Naive thymus-derived CD8-positive, alpha-beta T cell (primary cell): Measurements from ENCODE around the gene GPX4. TPM values are rescaled to one million over a fixed set of nuclear protein-coding genes. Genes with fewer than 3 reads are reported as not detected.
"Not testable (repeated sequence)": the region's sequence is repeated elsewhere in the genome, so short reads cannot be mapped to it uniquely, and the experiment has no call there.

Experiments
- ATAC-seq, 2 donors: fragments of 150-1000 bp; cut with Tn5 transposase in 1 of 2; sonication (Bioruptor Pico), chemical (Tn5 transposase) in 1 of 2; 1 replicate in 1 of 2; 2 replicates in 1 of 2; pipeline ENCODE4 v1.10.0; 2021; ENCODE audit warnings: mild to moderate bottlenecking in 2 of 2, moderate library complexity in 2 of 2
- POLR2A ChIA-PET: fragments of 350-600 bp; sonication (Branson Sonifier 250); formaldehyde crosslinking; loops from one replicate; lab custom pipeline; 2021; ENCODE audit warnings: antibody characterized with exemption; lab: Charles Lee
- DNase-seq, 10 donors: peaks; one replicate each; pipeline versions ENCODE4 v3.0.0 to v3.0.0-alpha.2; 2020 to 2022
- H3K27ac Mint-ChIP-seq, 10 donors: one replicate each; pipeline ENCODE4 v1.8.0; 2020 to 2022; ENCODE audit warnings: mild to moderate bottlenecking in 10 of 10, mixed read lengths in 10 of 10, moderate library complexity in 4 of 10, inconsistent platforms in 1 of 10
- H3K27me3 Mint-ChIP-seq, 5 donors: one replicate each; pipeline ENCODE4 v1.8.0; 2021 to 2022; ENCODE audit warnings: mixed read lengths in 5 of 5
- H3K36me3 Mint-ChIP-seq, 3 donors: one replicate each; pipeline ENCODE4 v1.8.0; 2020 to 2022; ENCODE audit warnings: mixed read lengths in 3 of 3, mild to moderate bottlenecking in 2 of 3, inconsistent platforms in 1 of 3
- H3K4me1 Mint-ChIP-seq, 4 donors: one replicate each; pipeline ENCODE4 v1.8.0; 2021 to 2022; ENCODE audit warnings: mixed read lengths in 4 of 4
- H3K4me3 Mint-ChIP-seq, 10 donors: one replicate each; pipeline ENCODE4 v1.8.0; 2020 to 2022; ENCODE audit warnings: mild to moderate bottlenecking in 10 of 10, mixed read lengths in 10 of 10, moderate library complexity in 6 of 10, inconsistent platforms in 1 of 10
- H3K9me3 Mint-ChIP-seq, 9 donors: one replicate each; pipeline ENCODE4 v1.8.0; 2020 to 2022; ENCODE audit warnings: mixed read lengths in 9 of 9, mild to moderate bottlenecking in 3 of 9, inconsistent platforms in 1 of 9, moderate library complexity in 1 of 9
- polyA plus RNA-seq, 3 donors: library from polyadenylated mRNA; unstranded; fragments of 300-500 nt; fragmentation: Illumina TruSeq; gene quantifications; one replicate each; pipeline ENCODE4 v1.2.3, GENCODE V29; 2021
- total RNA-seq, 8 experiments: library from RNA in 2 of 8; stranded (reverse) in 2 of 8; gene quantifications; one replicate each; pipeline ENCODE4 v1.2.3 and lab custom pipeline; 2021 to 2026

Gene GPX4
- total and polyA plus RNA-seq, 5 experiments from 2014 or later = 207 to 465 (median 370) TPM

DNA sequence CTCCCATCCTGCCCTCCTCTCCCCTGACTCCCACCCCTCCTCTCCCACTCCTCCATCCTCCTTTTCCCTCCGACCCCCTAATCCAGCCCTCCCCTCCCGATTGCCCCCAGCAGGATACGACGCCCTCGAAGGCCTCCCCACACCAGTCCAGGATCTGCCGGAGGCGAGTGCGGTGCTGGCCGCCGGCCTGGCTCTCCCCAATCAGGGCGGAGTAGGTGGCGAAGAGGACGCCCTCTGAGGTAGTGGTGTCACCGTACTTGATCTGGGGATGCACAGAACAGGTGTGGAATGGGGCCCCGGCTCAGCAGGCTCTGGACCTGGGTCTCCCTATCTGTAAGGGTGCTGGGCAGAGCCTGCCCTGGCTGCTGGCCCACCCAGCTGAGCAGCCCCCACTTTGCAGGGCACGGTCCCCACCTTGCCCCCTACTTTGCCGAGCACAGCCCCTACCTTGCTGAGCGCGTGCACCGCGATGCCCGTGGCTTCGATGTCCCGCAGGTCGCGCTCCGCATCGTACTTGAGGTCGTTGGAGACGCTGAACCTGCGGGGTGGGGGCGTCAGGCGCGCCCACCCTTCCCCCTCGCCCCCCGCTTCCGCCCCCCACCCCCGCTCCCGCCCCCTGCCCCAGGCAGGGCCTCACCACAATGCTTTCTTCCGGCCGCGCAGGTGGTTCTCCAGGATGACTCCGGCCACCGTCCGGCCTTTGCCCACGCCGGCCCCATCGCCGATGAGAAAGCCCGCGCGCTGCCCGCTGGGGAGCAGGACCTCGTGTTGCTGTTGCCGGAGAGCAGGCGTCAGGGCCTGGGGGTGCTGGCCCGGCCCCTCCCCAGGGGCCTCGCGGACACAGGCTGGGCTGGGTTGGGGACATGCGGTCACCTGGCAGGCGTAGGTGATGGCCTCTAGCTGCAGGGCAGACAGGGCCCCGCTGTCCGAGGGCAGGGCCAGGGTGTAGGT, 18.5 kb downstream of the GPX4 start:
- POLR2A ChIA-PET = interaction anchor here (1.6 kb wide), 1 partner anchor 11 kb away, joined by 3 read pairs; no protein-coding TSS in a partner anchor
- Mint-ChIP-seq H3K9me3 (no peaks in the 10 kb centered on the region), H3K27me3 (no peaks in the 10 kb centered on the region), H3K27ac (peak overlapping the region in 2 of 10 donors; percentile 41 to 82), H3K4me1 (peaks cover 0 to 5% (median 2%) of the 10 kb centered on the region in 4 donors), H3K36me3 (peaks cover 0 to 57% (median 3%) of the 10 kb centered on the region in 3 donors), H3K4me3 (peak overlapping the region in 1 of 10 donors; percentile 36)
- DNase-seq = no peak
- no peak for ATAC-seq

DNA sequence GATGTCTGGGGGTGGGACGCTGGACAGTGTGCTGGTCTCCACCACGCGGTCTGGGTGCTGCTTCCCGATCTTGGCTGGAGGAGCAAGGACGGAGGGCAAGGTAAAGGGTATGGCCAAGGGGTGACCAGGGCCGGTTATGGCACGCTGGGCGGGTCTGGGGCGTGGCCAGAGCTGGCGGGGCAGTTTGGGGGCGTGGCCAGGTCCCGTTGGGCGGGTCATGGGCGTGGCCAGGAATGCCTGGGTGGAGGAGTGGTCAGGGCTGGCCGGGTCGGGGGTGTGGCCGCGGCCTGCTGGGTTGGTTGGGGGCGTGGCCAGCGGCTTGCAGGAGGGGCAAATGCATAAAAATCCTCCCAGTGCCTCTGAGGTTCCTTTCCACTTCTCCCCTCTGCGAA, 19.2 kb downstream of the GPX4 start:
- Mint-ChIP-seq H3K4me3 (peak overlapping the region in 1 of 10 donors; percentile 36), H3K36me3 (peaks cover 0 to 54% (median 3%) of the 10 kb centered on the region in 3 donors), H3K4me1 (peaks cover 0 to 9% (median 3%) of the 10 kb centered on the region in 4 donors), H3K9me3 (no peaks in the 10 kb centered on the region), H3K27me3 (no peaks in the 10 kb centered on the region), H3K27ac (peak overlapping the region in 2 of 10 donors; percentile 41 to 82)
- no peak for DNase-seq
- POLR2A ChIA-PET = interaction anchor here (1.3 to 1.6 kb wide), 3 partner anchors 12 to 146 kb away, joined by 3 read pairs; partner anchors contain the start of genes CIRBP and GPX4
- no peak for ATAC-seq

DNA sequence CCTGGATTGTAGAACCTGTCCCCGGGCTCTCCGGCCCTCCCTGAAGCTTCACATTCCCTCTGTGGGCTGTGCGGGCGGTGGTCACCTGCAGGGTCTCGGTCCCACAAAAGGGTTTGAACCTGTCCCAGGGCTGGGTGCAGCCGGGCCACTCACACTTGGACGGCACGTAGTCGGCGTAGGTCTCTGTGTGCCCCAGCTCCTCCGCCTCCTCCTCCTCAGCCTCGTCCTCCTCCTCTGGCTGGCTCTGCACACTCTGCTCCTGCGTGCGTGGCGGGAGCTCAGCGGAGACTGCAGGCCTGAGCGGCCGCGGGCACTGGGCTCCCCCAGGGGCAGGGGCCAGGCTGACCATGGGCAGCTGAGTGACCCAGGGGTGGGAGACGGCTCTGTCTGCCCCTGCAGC, 19.6 kb downstream of the GPX4 start:
- Mint-ChIP-seq H3K4me1 (peaks cover 0 to 9% (median 3%) of the 10 kb centered on the region in 4 donors), H3K27me3 (no peaks in the 10 kb centered on the region), H3K36me3 (peaks cover 0 to 51% (median 3%) of the 10 kb centered on the region in 3 donors), H3K4me3 (no peak overlapping the region), H3K27ac (no peak overlapping the region), H3K9me3 (no peaks in the 10 kb centered on the region)
- POLR2A ChIA-PET = interaction anchor here (0.5 to 1.6 kb wide), 4 partner anchors 12 to 146 kb away, joined by 3 to 7 read pairs (median 3); partner anchors contain the start of genes CIRBP and GPX4
- ATAC-seq (no peak), DNase-seq (no peak)

DNA sequence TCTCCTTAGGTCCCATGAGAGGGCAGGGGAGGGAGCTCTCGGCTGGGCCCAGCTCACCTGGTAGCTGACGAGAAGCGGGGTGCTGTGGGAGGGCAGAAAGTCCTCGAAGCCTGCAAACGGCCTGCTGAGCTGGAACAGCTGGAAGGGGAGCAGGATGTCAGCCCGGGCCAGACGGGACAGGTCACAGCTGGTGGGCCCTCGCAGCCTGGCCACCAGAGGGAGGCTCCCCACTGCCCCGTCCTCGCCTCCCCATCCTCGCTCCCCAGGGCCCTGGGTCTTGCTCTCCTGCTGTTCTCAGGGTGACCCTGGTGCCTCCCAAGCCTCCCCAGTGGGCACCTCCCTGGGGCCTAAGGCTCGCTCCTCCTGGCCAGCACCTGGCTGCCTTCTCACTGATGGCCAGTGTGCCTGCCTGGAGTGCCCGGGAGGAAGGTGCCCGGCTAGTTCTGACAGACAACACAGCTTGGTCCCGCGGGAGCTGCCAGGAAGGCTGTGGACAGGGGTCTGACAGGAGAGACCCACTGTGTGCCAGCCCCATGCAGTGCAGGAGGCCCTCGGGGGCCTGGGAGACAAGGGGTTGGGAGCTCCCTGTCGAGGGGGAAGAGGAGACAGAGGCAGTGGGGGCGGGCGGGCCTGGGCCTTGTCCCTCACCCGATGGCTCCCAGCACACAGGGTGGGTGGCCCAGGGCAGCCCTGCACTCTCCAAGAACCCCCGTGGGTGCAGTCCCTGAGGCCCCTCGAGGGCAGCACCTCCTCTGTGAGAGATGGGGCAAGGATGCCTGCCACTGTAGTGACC, 20.3 kb downstream of the GPX4 start:
- Mint-ChIP-seq H3K27ac (no peak overlapping the region), H3K27me3 (no peaks in the 10 kb centered on the region), H3K4me3 (no peak overlapping the region), H3K9me3 (no peaks in the 10 kb centered on the region), H3K36me3 (peaks cover 0 to 44% (median 3%) of the 10 kb centered on the region in 3 donors), H3K4me1 (peaks cover 0 to 11% (median 3%) of the 10 kb centered on the region in 4 donors)
- no peak for ATAC-seq
- POLR2A ChIA-PET = interaction anchor here (0.5 to 1.6 kb wide), 4 partner anchors 13 to 145 kb away, joined by 3 to 7 read pairs (median 3); partner anchors contain the start of genes CIRBP and GPX4
- no peak for DNase-seq

DNA sequence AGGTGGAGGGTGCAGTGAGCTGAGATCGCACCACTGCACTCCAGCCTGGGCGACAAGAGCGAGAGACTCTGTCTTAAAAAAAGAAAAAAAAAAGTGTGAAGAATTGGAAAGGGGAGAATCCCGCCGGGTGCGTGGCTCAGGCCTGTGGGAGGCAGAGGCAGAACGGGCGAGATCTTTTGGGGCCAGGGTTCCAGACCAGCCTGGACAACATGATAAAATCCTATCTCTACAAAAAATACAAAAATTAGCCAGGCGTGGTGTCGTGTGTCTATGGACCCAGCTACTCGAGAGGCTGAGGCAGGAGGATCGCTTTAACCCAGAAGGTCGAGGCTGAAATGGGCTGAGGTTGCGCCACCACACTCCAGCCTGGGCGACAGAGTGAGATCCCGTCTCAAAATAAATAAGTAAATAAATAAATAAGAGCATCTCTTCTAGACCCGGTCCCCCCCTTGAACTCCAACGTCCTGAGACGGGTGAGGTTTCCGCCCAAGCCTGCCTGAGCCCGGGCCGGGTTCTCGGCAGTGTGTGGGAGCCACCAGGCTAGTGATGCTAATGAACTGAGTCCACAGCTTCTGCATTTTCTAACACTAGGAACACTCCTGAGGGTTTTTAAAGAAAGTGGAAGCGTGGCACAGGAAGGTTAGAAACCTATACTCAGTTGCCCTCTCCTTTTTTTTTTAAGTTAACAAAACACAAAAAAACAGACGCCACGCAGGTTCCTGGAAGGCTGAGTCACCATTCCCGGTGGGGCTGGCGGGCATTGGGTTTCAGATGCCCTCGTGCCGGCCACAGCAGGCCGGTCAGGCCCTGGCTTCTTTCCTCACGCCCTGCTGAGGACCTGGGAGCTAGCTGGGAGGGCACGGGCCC, 22.0 kb downstream of the GPX4 start:
- no peak overlapping the region for H3K4me3 Mint-ChIP-seq
- POLR2A ChIA-PET = interaction anchor here (0.6 to 0.9 kb wide), 4 partner anchors 9 to 32 kb away, joined by 3 read pairs; no protein-coding TSS in a partner anchor
- peaks cover 0 to 34% (median 3%) of the 10 kb centered on the region in 3 donors for H3K36me3 Mint-ChIP-seq
- peaks cover 2 to 27% (median 16%) of the 10 kb centered on the region in 4 donors for H3K4me1 Mint-ChIP-seq
- DNase-seq (no peak), ATAC-seq (no peak)
- H3K27me3 Mint-ChIP-seq = no peaks in the 10 kb centered on the region
- H3K9me3 Mint-ChIP-seq = no peaks in the 10 kb centered on the region
- H3K27ac Mint-ChIP-seq = peak overlapping the region in 3 of 10 donors; percentile 29 to 47 (median 38)

DNA sequence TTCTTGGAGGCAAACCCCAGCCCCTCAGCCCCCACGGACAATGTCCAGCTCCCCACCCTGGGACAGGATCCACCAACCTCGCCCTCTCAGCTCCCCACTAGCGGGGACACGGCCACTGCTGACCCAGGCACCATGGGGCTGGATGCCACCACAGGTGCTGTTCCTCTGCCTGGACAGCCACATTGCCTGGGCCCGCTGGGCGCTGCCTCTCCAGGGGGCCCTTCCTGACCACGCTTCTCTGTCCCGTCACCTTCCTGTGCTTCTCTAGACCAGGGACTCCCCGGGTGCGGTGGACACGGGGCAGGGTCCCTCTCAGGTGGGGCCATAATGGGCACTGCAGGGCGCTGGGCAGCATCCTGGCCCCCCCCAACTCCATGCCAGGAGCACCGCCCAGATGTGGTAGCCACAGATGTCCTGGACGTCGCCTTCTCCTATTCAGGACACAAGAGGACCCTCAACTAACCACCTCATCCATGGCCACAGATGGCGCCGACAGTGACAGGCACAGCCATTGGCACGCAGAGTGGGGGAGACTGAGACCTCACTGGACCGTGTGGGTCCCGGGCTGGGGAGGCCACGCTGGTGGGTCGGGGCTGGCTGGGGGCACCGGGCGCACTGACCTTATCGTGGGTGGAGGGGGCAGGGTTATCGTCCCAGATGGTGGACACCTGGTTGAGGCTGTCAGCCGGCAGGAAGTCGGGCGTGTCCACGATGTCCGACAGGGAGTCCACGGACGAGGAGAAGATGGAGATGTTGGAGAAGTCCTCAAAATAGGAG, 23.4 kb downstream of the GPX4 start:
- Mint-ChIP-seq H3K27me3 (no peaks in the 10 kb centered on the region), H3K4me3 (peak overlapping the region in 2 of 10 donors; percentile 34 to 36), H3K36me3 (peaks cover 0 to 25% (median 3%) of the 10 kb centered on the region in 3 donors), H3K27ac (no peak overlapping the region), H3K4me1 (peaks cover 4 to 30% (median 19%) of the 10 kb centered on the region in 4 donors), H3K9me3 (no peaks in the 10 kb centered on the region)
- no peak for ATAC-seq
- DNase-seq = no peak
- POLR2A ChIA-PET = interaction anchor here (0.8 to 1.6 kb wide), 2 partner anchors 14 to 22 kb away, joined by 3 read pairs; no protein-coding TSS in a partner anchor

DNA sequence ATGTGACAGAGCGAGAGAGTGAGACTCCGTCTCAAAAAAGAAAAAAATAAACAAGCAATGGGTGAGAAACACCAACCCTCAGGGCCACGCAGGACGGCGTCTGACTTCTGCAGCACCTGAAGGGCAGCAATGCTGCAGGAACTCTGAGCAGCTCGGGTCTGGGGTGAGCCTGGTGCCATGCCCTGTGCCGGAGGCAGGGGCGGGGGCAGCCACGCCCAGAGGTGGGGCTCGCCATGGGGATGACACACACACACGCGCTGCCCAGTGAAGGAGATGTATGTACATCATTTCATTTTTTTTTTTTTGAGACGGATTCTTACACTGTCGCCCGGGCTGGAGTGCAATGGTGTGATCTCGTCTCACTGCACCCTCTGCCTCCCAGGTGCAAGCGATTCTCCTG, 24.3 kb downstream of the GPX4 start:
- Mint-ChIP-seq H3K36me3 (peaks cover 0 to 22% (median 3%) of the 10 kb centered on the region in 3 donors), H3K27ac (peak overlapping the region in 2 of 10 donors; percentile 24 to 84), H3K4me1 (peaks cover 4 to 34% (median 21%) of the 10 kb centered on the region in 4 donors), H3K9me3 (no peaks in the 10 kb centered on the region), H3K4me3 (peak overlapping the region in 2 of 10 donors; percentile 19 to 36), H3K27me3 (no peaks in the 10 kb centered on the region)
- ATAC-seq (no peak), DNase-seq (no peak)
- POLR2A ChIA-PET = interaction anchor here (0.5 to 1.6 kb wide), 2 partner anchors 23 to 119 kb away, joined by 3 read pairs; no protein-coding TSS in a partner anchor

DNA sequence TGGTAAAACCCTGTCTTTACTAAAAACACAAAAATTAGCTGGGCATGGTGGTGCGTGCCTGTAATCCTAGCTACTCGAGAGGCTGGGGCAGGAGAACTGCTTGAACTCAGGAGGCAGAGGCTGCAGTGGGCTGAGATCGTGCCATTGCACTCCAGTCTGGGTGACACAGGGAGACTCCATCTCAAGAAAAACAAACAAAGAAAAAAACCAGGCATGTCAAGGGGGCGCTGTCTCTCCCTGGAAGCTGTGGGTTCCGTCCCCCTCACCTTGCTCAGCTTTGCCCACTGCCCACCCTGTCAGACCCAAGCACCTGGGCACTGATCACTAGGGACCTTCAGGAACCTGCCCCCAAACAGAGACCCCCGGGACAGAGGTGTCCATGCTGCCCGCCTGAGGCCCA, 25.3 kb downstream of the GPX4 start:
- not testable (repeated sequence) for ATAC-seq, DNase-seq, H3K27me3 Mint-ChIP-seq, H3K9me3 Mint-ChIP-seq
- Mint-ChIP-seq H3K36me3 (peaks cover 0 to 22% (median 3%) of the 10 kb centered on the region in 3 donors), H3K4me3 (peak overlapping the region in 2 of 10 donors; percentile 33 to 56), H3K4me1 (peaks cover 6 to 39% (median 28%) of the 10 kb centered on the region in 4 donors), H3K27ac (peak overlapping the region in 6 of 10 donors; percentile 27 to 74 (median 49))
- POLR2A ChIA-PET = interaction anchor here (0.6 to 1.6 kb wide), 3 partner anchors 24 to 312 kb away, joined by 3 to 4 read pairs (median 3); no protein-coding TSS in a partner anchor

DNA sequence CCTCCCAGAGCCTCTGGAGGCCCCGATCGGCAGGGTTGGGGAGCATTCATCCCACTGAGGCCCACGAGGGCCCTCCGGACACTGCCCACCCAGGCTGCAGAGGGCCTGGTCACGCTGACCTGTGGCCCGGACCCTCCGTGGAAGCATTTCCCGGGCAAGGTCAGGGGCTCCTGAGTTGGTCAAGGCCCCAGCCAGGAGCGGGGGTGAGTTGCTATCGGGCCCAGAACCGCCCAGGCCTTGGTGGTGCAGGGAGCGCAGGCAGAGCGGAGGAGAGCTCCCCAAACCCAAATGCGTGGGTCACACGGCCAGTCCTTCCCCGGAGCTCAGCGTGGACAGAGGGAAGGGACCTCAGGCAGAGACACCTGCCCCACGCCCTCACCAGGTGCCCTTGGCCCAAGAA, 25.7 kb downstream of the GPX4 start:
- POLR2A ChIA-PET = no interaction called here
- peak overlapping the region in 3 of 10 donors; percentile 74 to 94 (median 93) for H3K27ac Mint-ChIP-seq
- no peaks in the 10 kb centered on the region for H3K9me3 Mint-ChIP-seq
- peaks cover 0 to 20% (median 3%) of the 10 kb centered on the region in 3 donors for H3K36me3 Mint-ChIP-seq
- peak overlapping the region in 8 of 10 donors; percentile 36 to 86 (median 82) for H3K4me3 Mint-ChIP-seq
- ATAC-seq (no peak), DNase-seq (no peak)
- H3K4me1 Mint-ChIP-seq = peaks cover 6 to 44% (median 30%) of the 10 kb centered on the region in 4 donors
- no peaks in the 10 kb centered on the region for H3K27me3 Mint-ChIP-seq
